Adipocyte (in vitro differentiated cells): ENCODE data around the gene CACNA1G.

Experiments
- DNase-seq: peaks from one replicate; pipeline ENCODE4 v3.0.0-alpha.2; 2015; ENCODE audit warnings: low read depth
- H3K27me3 ChIP-seq: replicated peaks from 2 replicates; pipeline ENCODE4 v1.7.0; 2013; ENCODE audit warnings: mild to moderate bottlenecking, low read length, moderate library complexity; ENCODE audit not compliant: control insufficient read depth, insufficient read depth
- H3K36me3 ChIP-seq: 2 replicates; pipeline ENCODE4 v1.7.0; 2013; ENCODE audit warnings: low read length, mild to moderate bottlenecking, moderate library complexity; ENCODE audit not compliant: control insufficient read depth, insufficient read depth, severe bottlenecking
- H3K4me1 ChIP-seq: 2 replicates; pipeline ENCODE4 v1.7.0; 2013; ENCODE audit warnings: mild to moderate bottlenecking, low read length, moderate library complexity; ENCODE audit not compliant: control insufficient read depth, insufficient read depth
- H3K4me3 ChIP-seq: 2 replicates; pipeline ENCODE4 v1.7.0; 2013; ENCODE audit warnings: mild to moderate bottlenecking, low read length, moderate library complexity
- H3K9ac ChIP-seq: 2 replicates; pipeline ENCODE4 v1.7.0; 2013; ENCODE audit warnings: mild to moderate bottlenecking, low read length, moderate library complexity
- H3K9me3 ChIP-seq: 2 replicates; pipeline ENCODE4 v1.7.0; 2013; ENCODE audit warnings: mild to moderate bottlenecking, low read length, moderate library complexity; ENCODE audit not compliant: control insufficient read depth

Gene CACNA1G

GRCh38 chr17:50653738-50654137, 93.2 kb downstream of the CACNA1G start:
- no peak for DNase-seq
- peaks cover 11% of the 10 kb centered on the region for H3K36me3 ChIP-seq
- H3K27me3 ChIP-seq, result no peaks in the 10 kb centered on the region
- no peak overlapping the region for H3K4me3 ChIP-seq
- no peaks in the 10 kb centered on the region for H3K9me3 ChIP-seq
- H3K4me1 ChIP-seq, result no peaks in the 10 kb centered on the region
- no peak overlapping the region for H3K9ac ChIP-seq

GRCh38 chr17:50656509-50656908, 96.0 kb downstream of the CACNA1G start:
- DNase-seq, result no peak
- H3K36me3 ChIP-seq, result peaks cover 11% of the 10 kb centered on the region

GRCh38 chr17:50657054-50657453, 96.5 kb downstream of the CACNA1G start:
- no peak for DNase-seq
- H3K36me3 ChIP-seq, result peaks cover 11% of the 10 kb centered on the region

More at GRCh38 chr17:50656509-50656908, 96.0 kb downstream of the CACNA1G start:
- Histone ChIP-seq H3K27me3 (no peaks in the 10 kb centered on the region), H3K9ac (no peak overlapping the region), H3K4me3 (no peak overlapping the region), H3K9me3 (no peaks in the 10 kb centered on the region), H3K4me1 (peaks cover 22% of the 10 kb centered on the region)

GRCh38 chr17:50657627-50658026, 97.1 kb downstream of the CACNA1G start:
- Histone ChIP-seq H3K4me1 (peaks cover 31% of the 10 kb centered on the region), H3K9ac (no peak overlapping the region)

More at GRCh38 chr17:50657054-50657453, 96.5 kb downstream of the CACNA1G start:
- H3K27me3 ChIP-seq, result no peaks in the 10 kb centered on the region
- H3K4me3 ChIP-seq, result no peak overlapping the region
- no peaks in the 10 kb centered on the region for H3K9me3 ChIP-seq
- H3K4me1 ChIP-seq, result peaks cover 27% of the 10 kb centered on the region
- H3K9ac ChIP-seq, result no peak overlapping the region

GRCh38 chr17:50658616-50659015, 98.1 kb downstream of the CACNA1G start:
- Histone ChIP-seq H3K27me3 (no peaks in the 10 kb centered on the region), H3K9me3 (no peaks in the 10 kb centered on the region), H3K36me3 (peaks cover 11% of the 10 kb centered on the region), H3K4me1 (peaks cover 31% of the 10 kb centered on the region), H3K4me3 (no peak overlapping the region), H3K9ac (peak overlapping the region; percentile 31)
- no peak for DNase-seq

More at GRCh38 chr17:50657627-50658026, 97.1 kb downstream of the CACNA1G start:
- Histone ChIP-seq H3K36me3 (peaks cover 11% of the 10 kb centered on the region), H3K4me3 (no peak overlapping the region), H3K27me3 (no peaks in the 10 kb centered on the region), H3K9me3 (no peaks in the 10 kb centered on the region)
- DNase-seq, result no peak

GRCh38 chr17:50659179-50659578, 98.7 kb downstream of the CACNA1G start:
- no peak overlapping the region for H3K9ac ChIP-seq
- H3K36me3 ChIP-seq, result peaks cover 11% of the 10 kb centered on the region
- H3K4me3 ChIP-seq, result no peak overlapping the region
- no peak for DNase-seq
- no peaks in the 10 kb centered on the region for H3K9me3 ChIP-seq
- H3K27me3 ChIP-seq, result no peaks in the 10 kb centered on the region
- H3K4me1 ChIP-seq, result peaks cover 31% of the 10 kb centered on the region

DNA sequence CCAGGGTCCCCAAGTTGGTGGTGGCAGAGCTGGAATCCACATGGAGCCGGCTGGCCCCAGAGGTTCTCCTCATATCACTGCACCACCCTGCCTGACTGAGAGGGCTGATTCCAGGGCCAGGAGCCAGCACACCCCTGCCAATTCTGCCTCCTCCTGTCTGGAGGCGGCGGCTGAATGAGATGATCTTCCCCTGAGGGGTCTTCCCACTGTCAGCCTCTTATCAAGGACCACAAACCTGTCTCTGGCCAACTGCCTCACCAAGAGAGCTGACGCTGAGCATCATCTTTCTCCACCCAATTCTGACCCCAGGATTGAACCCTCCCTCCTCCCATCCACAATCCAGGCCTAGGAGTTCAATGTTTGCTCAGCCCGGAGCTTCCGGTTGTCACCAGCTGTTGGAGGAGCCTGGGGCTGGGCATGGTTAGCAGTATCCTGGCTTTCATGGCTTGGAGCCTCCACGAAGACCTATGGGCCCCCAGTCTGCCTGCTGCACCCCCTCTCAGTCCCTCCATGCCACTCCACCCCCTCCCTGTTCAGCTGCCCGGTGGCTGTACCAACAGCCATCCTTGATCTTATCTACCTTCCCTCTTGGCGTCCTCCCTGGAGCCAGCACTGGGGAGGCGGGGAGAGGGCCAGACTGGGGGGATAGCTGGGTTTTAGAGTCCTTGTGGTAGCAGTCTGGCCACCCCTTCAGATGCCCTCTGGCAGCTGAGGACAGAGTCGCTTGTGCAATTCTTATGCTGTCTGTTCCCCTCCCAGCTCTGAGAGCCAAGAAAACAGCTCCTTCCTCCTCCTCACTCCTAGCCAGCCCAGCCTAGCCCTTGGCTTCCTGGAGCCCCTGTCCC, 99.7 kb downstream of the CACNA1G start:
- no peak overlapping the region for H3K4me3 ChIP-seq
- DNase-seq, result peak; percentile 80
- H3K27me3 ChIP-seq, result no peaks in the 10 kb centered on the region
- peaks cover 11% of the 10 kb centered on the region for H3K36me3 ChIP-seq
- H3K9ac ChIP-seq, result peak overlapping the region; percentile 78
- peaks cover 31% of the 10 kb centered on the region for H3K4me1 ChIP-seq
- H3K9me3 ChIP-seq, result no peaks in the 10 kb centered on the region

- no peaks in the 10 kb centered on the region for H3K9me3 ChIP-seq
- peaks cover 31% of the 10 kb centered on the region for H3K4me1 ChIP-seq
- DNase-seq, result no peak
- peaks cover 11% of the 10 kb centered on the region for H3K36me3 ChIP-seq
- H3K9ac ChIP-seq, result peak overlapping the region; percentile 78
- H3K4me3 ChIP-seq, result no peak overlapping the region
- H3K27me3 ChIP-seq, result no peaks in the 10 kb centered on the region
Measured at GRCh38 chr17:50660887-50661345, 100.4 kb downstream of the CACNA1G start.

DNA sequence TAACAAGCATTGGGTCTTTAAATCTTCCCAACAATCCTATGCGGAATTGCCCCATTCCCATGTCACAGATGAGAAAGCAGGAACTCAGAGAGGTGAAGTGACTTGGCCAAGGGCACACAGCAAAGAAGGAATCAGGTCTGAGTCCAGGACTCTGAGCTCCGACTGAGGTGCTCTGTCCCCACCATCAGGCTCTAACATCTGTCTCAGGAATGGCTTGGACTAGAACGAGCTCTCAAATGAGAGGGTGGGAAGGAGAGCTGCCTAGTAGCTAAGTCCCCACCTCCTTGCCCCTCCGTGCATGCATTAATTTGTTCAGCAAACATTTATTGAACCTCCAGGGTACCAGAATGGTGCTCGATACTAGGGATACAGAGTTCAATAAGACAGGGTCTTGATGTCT, 100.8 kb downstream of the CACNA1G start:
- H3K9ac ChIP-seq, result peak overlapping the region; percentile 78
- no peaks in the 10 kb centered on the region for H3K27me3 ChIP-seq
- peaks cover 9% of the 10 kb centered on the region for H3K36me3 ChIP-seq
- H3K9me3 ChIP-seq, result no peaks in the 10 kb centered on the region
- H3K4me1 ChIP-seq, result peaks cover 31% of the 10 kb centered on the region
- no peak for DNase-seq
- H3K4me3 ChIP-seq, result peak overlapping the region; percentile 8

GRCh38 chr17:50661795-50662391, 101.4 kb downstream of the CACNA1G start:
- Histone ChIP-seq H3K36me3 (peaks cover 7% of the 10 kb centered on the region), H3K27me3 (no peaks in the 10 kb centered on the region), H3K9me3 (no peaks in the 10 kb centered on the region), H3K9ac (peak overlapping the region; percentile 78), H3K4me1 (peaks cover 31% of the 10 kb centered on the region), H3K4me3 (peak overlapping the region; percentile 8)
- peak; percentile 91 for DNase-seq

GRCh38 chr17:50662632-50663225, 102.2 kb downstream of the CACNA1G start:
- no peak for DNase-seq
- no peaks in the 10 kb centered on the region for H3K27me3 ChIP-seq
- H3K36me3 ChIP-seq, result no peaks in the 10 kb centered on the region
- no peak overlapping the region for H3K9ac ChIP-seq
- H3K9me3 ChIP-seq, result no peaks in the 10 kb centered on the region
- H3K4me1 ChIP-seq, result peaks cover 33% of the 10 kb centered on the region
- H3K4me3 ChIP-seq, result no peak overlapping the region
